Measurements from ENCODE around the gene LDLRAD4. TPM values are rescaled to one million over a fixed set of nuclear protein-coding genes. Genes with fewer than 3 reads are reported as not detected.

LDLRAD4 gene
- total and polyA plus RNA-seq, 12 donors = 3.9 to 64.5 (median 36.0) TPM

- H3K9me3 ChIP-seq (replicated peaks in 1 of 3) = no peaks in the 10 kb centered on the region
- TF ChIP-seq CTCF (IDR thresholded peaks at IDR 0.05) = no peak
- TF ChIP-seq POLR2A (IDR thresholded peaks at IDR 0.05) = no peak
- H3K27me3 ChIP-seq = no peaks in the 10 kb centered on the region
- intact Hi-C loops (cut with DNase I) = no loop called here
- DNase-seq = no peak
- H3K27ac ChIP-seq = peak overlapping the region in 1 of 5 donors; percentile 45
- H3K36me3 ChIP-seq (replicated peaks in 1 of 2) = no peaks in the 10 kb centered on the region
- WGBS, 4 donors = 84 to 87% (median 85%) methylated on average over 3 of the region's 3 CpGs
- no peak overlapping the region for H3K4me3 ChIP-seq
- peaks cover 0 to 17% of the 10 kb centered on the region in 2 donors for H3K4me1 ChIP-seq (replicated peaks in 1 of 2)
These were observed 359.2 kb downstream of the LDLRAD4 start for GRCh38 chr18:13577781-13578180.

DNA sequence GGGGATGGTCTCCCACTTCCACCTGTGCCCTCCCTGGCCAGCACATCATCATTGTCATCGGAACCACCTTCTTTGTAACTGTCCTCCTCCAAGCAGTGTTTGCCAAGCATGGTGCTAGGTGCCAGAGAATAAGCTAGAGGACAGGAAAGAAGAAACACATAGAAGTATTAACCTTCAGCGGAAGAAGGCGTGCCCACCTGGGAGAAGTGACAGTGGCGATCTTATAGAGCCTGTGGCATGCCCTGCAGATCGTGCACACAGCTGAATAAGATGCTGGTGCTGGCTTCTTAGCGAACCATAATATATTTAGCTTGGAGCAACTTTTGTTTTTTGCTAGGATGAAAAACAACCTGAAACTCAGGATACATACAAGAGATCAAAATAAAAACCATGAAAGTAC, 359.8 kb downstream of the LDLRAD4 start:
- H3K4me3 ChIP-seq = no peak overlapping the region
- DNase-seq = no peak
- no peaks in the 10 kb centered on the region for H3K9me3 ChIP-seq (replicated peaks in 1 of 3)
- intact Hi-C loops (cut with DNase I) = no loop called here
- H3K27ac ChIP-seq = no peak overlapping the region
- TF ChIP-seq POLR2A (IDR thresholded peaks at IDR 0.05) (no peak), CTCF (IDR thresholded peaks at IDR 0.05) (no peak)
- H3K4me1 ChIP-seq (replicated peaks in 1 of 2) = peaks cover 0 to 17% of the 10 kb centered on the region in 2 donors
- no peaks in the 10 kb centered on the region for H3K27me3 ChIP-seq
- H3K36me3 ChIP-seq (replicated peaks in 1 of 2) = no peaks in the 10 kb centered on the region
- WGBS, 4 donors = 79 to 95% (median 94%) methylated on average over 6 of the region's 6 CpGs

DNA sequence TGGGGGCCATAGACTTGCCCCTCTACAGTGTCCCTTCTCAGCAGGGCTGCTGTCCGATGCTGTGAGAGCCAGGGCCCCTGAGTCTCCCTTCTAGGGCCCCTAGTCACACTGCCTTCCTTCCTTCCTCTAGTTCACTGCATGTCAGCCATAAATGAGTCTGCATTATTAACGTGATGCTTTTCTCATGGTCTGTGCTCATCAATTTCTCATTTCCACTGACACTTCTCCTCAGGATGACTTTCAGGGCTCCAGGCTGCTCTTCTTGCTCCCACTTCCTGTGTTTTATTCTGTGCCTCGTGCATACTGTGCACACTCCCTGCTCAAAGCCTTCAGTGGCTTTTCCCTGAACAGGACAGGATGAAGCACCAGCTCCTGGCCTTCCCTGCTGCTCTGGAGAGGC, 361.3 kb downstream of the LDLRAD4 start:
- no peak for DNase-seq
- intact Hi-C loops (cut with DNase I) = no loop called here
- WGBS, 4 donors = 47 to 57% (median 51%) methylated on average over 3 of the region's 3 CpGs

DNA sequence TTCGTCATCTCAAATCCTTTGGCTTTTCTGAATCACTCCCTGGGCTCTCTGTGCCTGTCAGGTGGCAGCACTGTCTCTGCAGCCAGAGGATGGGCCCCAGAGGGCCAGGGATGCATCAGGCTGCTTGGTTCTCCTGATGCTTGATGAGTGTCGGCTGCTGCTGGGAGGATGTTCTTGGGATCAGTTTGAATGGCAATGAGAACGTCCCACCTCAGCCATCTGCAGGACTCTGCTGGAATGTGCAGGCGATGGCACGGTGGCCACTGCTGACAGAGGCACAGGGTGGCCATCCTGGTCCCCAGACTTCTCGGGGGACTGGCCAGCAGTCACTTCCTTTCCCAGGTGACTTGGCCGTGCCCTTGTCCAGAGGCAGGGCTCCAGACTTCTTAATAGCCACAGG, 361.8 kb downstream of the LDLRAD4 start:
- no peak overlapping the region for H3K4me3 ChIP-seq
- no peaks in the 10 kb centered on the region for H3K36me3 ChIP-seq (replicated peaks in 1 of 2)
- no peak for TF ChIP-seq CTCF (IDR thresholded peaks at IDR 0.05)
- DNase-seq = no peak
- intact Hi-C loops (cut with DNase I) = no loop called here
- 72 to 89% (median 88%) methylated on average over 2 to 7 of the region's 7 CpGs for WGBS, 4 donors
- peaks cover 0 to 32% of the 10 kb centered on the region in 2 donors for H3K4me1 ChIP-seq (replicated peaks in 1 of 2)
- H3K27ac ChIP-seq = no peak overlapping the region
- H3K9me3 ChIP-seq (replicated peaks in 1 of 3) = no peaks in the 10 kb centered on the region
- no peaks in the 10 kb centered on the region for H3K27me3 ChIP-seq

More for the DNA sequence above, 361.3 kb downstream of the LDLRAD4 start:
- Histone ChIP-seq H3K4me1 (replicated peaks in 1 of 2) (peaks cover 0 to 28% of the 10 kb centered on the region in 2 donors), H3K36me3 (replicated peaks in 1 of 2) (no peaks in the 10 kb centered on the region), H3K27ac (no peak overlapping the region), H3K9me3 (replicated peaks in 1 of 3) (no peaks in the 10 kb centered on the region), H3K27me3 (no peaks in the 10 kb centered on the region), H3K4me3 (no peak overlapping the region)
- TF ChIP-seq CTCF (IDR thresholded peaks at IDR 0.05) (no peak), POLR2A (IDR thresholded peaks at IDR 0.05) (no peak)
